ENCODE data around the gene LAMP2. TPM values are rescaled to one million over a fixed set of nuclear protein-coding genes. Genes with fewer than 3 reads are reported as not detected.

The LAMP2 gene
- total and polyA plus RNA-seq, 10 of the 15 experiments (the other 5 are each of a cell fraction or from before 2014, with no cell fraction given): 21.0 to 48.1 (median 27.3) TPM

DNA sequence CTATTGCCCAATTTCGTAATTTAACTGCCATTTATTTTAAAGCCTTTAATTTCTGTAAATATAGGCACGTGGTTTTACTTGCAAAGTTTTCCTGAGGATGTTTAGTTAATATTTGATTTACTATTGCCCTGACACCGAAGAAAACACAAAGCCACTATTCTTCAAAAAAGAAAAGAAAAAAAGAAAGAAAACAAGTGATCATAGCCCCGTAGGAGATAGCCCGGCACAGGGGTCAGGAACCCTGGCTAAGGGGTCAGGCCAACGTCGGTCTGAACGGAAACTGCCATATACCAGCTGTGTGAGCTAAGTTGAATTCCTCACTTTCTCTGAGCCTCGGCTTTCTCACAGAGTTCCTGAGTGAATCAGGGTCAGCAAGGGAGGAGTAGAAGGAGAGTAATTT is 17.7 kb upstream of the LAMP2 start (continued):
- TF ChIP-seq, protein P1, sequence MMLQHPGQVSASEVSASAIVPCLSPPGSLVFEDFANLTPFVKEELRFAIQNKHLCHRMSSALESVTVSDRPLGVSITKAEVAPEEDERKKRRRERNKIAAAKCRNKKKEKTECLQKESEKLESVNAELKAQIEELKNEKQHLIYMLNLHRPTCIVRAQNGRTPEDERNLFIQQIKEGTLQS (IDR thresholded peaks at IDR 0.05; ENCODE audit: borderline replicate concordance, extremely low read depth, low read depth, low read length): no peak

- H3K4me3 ChIP-seq: peak overlapping the region; percentile 57; the same call in 1 of the 2 replicates
- peak; percentile 45 for DNase-seq (ENCODE audit: low read depth, low spot score)
- H3K9ac ChIP-seq (ENCODE audit: control insufficient read depth, insufficient read depth, low read length): peak overlapping the region; percentile 15; the same call in 1 of the 2 replicates
- in situ Hi-C loops (cut with MboI) (no loop called here), intact Hi-C loops (cut with micrococcal nuclease; ENCODE audit: unreplicated experiment) (loop anchor here (1.0 kb wide), 1 partner anchor 17 kb away; the partner anchor contains the start of gene LAMP2)
- no peaks in the 10 kb centered on the region for H4K20me1 ChIP-seq (ENCODE audit: control insufficient read depth, insufficient read depth)
- ATAC-seq: peak; percentile 93
- BruUV-seq (replicated peaks): TSS peak; percentile 66
- no peaks in the 10 kb centered on the region for H3K27me3 ChIP-seq (replicated peaks in 1 of 2; ENCODE audit: control insufficient read depth in 2 of 2, insufficient read depth in 2 of 2, low read length in 1 of 2)
- ChIA-PET SMC1A (ENCODE audit: uncharacterized antibody, unreplicated experiment) (interaction anchor here (0.9 to 2.2 kb wide), 7 partner anchors 9 to 179 kb away, joined by 3 to 6 read pairs (median 4); partner anchors contain the start of gene MCTS1), RAD21 (ENCODE audit: unreplicated experiment) (interaction anchor here (1.0 to 1.3 kb wide), 6 partner anchors 10 to 304 kb away, joined by 3 to 7 read pairs (median 4); no protein-coding TSS in a partner anchor), POLR2A (interaction anchor here (0.5 to 1.6 kb wide), 5 partner anchors 14 to 1915 kb away, joined by 3 to 5 read pairs (median 3); partner anchors contain the start of gene CUL4B), CTCF (interaction anchor here (0.6 to 1.5 kb wide), 17 partner anchors 9 to 284 kb away, joined by 3 to 7 read pairs (median 4); no protein-coding TSS in a partner anchor)
- H2AFZ ChIP-seq (ENCODE audit: control insufficient read depth, low read depth, low read length): peak overlapping the region; percentile 81
- WGBS (ENCODE audit: insufficient coverage, insufficient replicate concordance, low lambda C conversion rate, missing lambda C conversion rate): 24% methylated on average over 39 of the region's 39 CpGs
- no peaks in the 10 kb centered on the region for H3K36me3 ChIP-seq (ENCODE audit: control insufficient read depth in 2 of 2, insufficient read depth in 2 of 2, low read length in 1 of 2)
- peak overlapping the region; percentile 47 for H3K27ac ChIP-seq (ENCODE audit: control insufficient read depth, insufficient read depth)
- H3K79me2 ChIP-seq (ENCODE audit: control insufficient read depth, insufficient read depth, low read length): no peaks in the 10 kb centered on the region
- H3K9me3 ChIP-seq (replicated peaks; ENCODE audit: control insufficient read depth, insufficient read depth, low read length): no peaks in the 10 kb centered on the region
- peak overlapping the region; percentile 68 for H3K4me2 ChIP-seq (ENCODE audit: control insufficient read depth, insufficient read depth)
- no peaks in the 10 kb centered on the region for H3K4me1 ChIP-seq (ENCODE audit: control insufficient read depth, insufficient read depth, low read length)
- FAIRE-seq: peak; percentile 54
- TF ChIP-seq RAD21 (IDR thresholded peaks at IDR 0.05; ENCODE audit: insufficient read depth, low read depth, low read length) (peak; percentile 9; the same call in 1 of the 2 replicates), NKRF (conservative IDR thresholded peaks at IDR 0.05) (no peak), HSF1 (IDR thresholded peaks at IDR 0.05; ENCODE audit: low read depth, low read length) (no peak), TCF3 (IDR thresholded peaks at IDR 0.05; ENCODE audit: borderline replicate concordance, insufficient read depth, low read depth, low read length) (no peak), IKZF1 (conservative IDR thresholded peaks at IDR 0.05) (peak; percentile 42; the same call in 1 of the 2 replicates), EED (IDR thresholded peaks at IDR 0.05; ENCODE audit: low read depth) (no peak), NFYB (IDR thresholded peaks at IDR 0.05; ENCODE audit: insufficient read depth, low read depth, low read length) (no peak), MAX (IDR thresholded peaks at IDR 0.05; ENCODE audit: low read depth, low read length) (0 out of 2 replicates have a peak, but pooled peaks have one; percentile 62), FOXK2 (IDR thresholded peaks at IDR 0.05) (no peak), BRCA1 (IDR thresholded peaks at IDR 0.05; ENCODE audit: low read depth, low read length) (no peak)
- TF ChIP-seq, protein P2, sequence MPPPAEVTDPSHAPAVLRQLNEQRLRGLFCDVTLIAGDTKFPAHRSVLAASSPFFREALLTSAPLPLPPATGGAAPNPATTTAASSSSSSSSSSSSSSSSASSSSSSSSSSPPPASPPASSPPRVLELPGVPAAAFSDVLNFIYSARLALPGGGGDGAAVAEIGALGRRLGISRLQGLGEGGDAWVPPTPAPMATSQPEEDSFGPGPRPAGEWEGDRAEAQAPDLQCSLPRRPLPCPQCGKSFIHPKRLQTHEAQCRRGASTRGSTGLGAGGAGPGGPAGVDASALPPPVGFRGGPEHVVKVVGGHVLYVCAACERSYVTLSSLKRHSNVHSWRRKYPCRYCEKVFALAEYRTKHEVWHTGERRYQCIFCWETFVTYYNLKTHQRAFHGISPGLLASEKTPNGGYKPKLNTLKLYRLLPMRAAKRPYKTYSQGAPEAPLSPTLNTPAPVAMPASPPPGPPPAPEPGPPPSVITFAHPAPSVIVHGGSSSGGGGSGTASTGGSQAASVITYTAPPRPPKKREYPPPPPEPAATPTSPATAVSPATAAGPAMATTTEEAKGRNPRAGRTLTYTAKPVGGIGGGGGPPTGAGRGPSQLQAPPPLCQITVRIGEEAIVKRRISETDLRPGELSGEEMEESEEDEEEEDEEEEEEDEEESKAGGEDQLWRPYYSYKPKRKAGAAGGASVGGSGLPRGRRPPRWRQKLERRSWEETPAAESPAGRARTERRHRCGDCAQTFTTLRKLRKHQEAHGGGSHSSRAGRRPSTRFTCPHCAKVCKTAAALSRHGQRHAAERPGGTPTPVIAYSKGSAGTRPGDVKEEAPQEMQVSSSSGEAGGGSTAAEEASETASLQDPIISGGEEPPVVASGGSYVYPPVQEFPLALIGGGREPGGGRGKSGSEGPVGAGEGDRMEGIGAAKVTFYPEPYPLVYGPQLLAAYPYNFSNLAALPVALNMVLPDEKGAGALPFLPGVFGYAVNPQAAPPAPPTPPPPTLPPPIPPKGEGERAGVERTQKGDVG (CRISPR knock-in tag; IDR thresholded peaks at IDR 0.05): no peak
Measured at GRCh38 chrX:120485638-120486520, 16.8 kb upstream of the LAMP2 start.

Measured in GM12878 (cell line).